Osteoblast (primary cell): ENCODE results near the gene TSPAN2. TPM values are rescaled to one million over a fixed set of nuclear protein-coding genes. Genes with fewer than 3 reads are reported as not detected.

Experiments
- DNase-seq: peaks from one replicate; pipeline ENCODE4 v3.0.0; 2011; ENCODE audit warnings: low spot score, mixed read lengths; ENCODE audit not compliant: insufficient read length; ENCODE audit errors: missing footprints
- H2AFZ ChIP-seq: 2 replicates; pipeline ENCODE4 v1.6.0; 2011; ENCODE audit warnings: mild to moderate bottlenecking, low read length
- H3K27ac ChIP-seq: 2 replicates; pipeline ENCODE4 v1.5.1; 2011; ENCODE audit warnings: mild to moderate bottlenecking, low read depth, low read length, moderate library complexity
- H3K27me3 ChIP-seq: 2 replicates; pipeline ENCODE4 v1.6.0; 2012; ENCODE audit warnings: mild to moderate bottlenecking, control low read depth, inconsistent platforms, low read length, moderate library complexity; ENCODE audit not compliant: insufficient read depth
- H3K36me3 ChIP-seq: 2 replicates; pipeline ENCODE4 v1.5.1; 2011; ENCODE audit warnings: mild to moderate bottlenecking, low read length, control low read depth, moderate library complexity; ENCODE audit not compliant: insufficient read depth
- H3K4me1 ChIP-seq: 2 replicates; pipeline ENCODE4 v1.5.1; 2011; ENCODE audit warnings: mild to moderate bottlenecking, low read length, control low read depth, moderate library complexity; ENCODE audit not compliant: insufficient read depth
- H3K4me2 ChIP-seq: 2 replicates; pipeline ENCODE4 v1.6.0; 2011; ENCODE audit warnings: mild to moderate bottlenecking, low read length; ENCODE audit not compliant: insufficient read depth
- H3K4me3 ChIP-seq: fragments of 200-600 bp; sonication (generic); 3 replicates; pipeline ENCODE4 v1.5.1; 2012; ENCODE audit warnings: mild to moderate bottlenecking, low read length, inconsistent platforms; ENCODE audit not compliant: insufficient read depth
- H3K79me2 ChIP-seq: 2 replicates; pipeline ENCODE4 v1.6.0; 2012; ENCODE audit warnings: mild to moderate bottlenecking, low read length, control low read depth, inconsistent platforms; ENCODE audit not compliant: insufficient read depth
- H3K9me3 ChIP-seq: 2 replicates; pipeline ENCODE4 v1.5.1; 2011; ENCODE audit warnings: low read depth, low read length, control low read depth
- H4K20me1 ChIP-seq: 2 replicates; pipeline ENCODE4 v1.6.0; 2012; ENCODE audit warnings: mild to moderate bottlenecking, low read length, control low read depth; ENCODE audit not compliant: insufficient read depth
- total RNA-seq: library from RNA; depleted of rRNA; stranded (reverse); fragments of >200 nt; gene quantifications from 2 replicates; pipeline ENCODE4 v1.2.3, GENCODE V29; 2012
- TF ChIP-seq, protein P1 (sequence below): IDR thresholded peaks from 2 replicates; pipeline ENCODE4 v1.5.1; 2011; ENCODE audit warnings: mild to moderate bottlenecking, low read depth, low read length, moderate library complexity; ENCODE audit errors: extremely low read depth

The TSPAN2 gene
- total RNA-seq, 1 donor: 1.4 TPM

DNA sequence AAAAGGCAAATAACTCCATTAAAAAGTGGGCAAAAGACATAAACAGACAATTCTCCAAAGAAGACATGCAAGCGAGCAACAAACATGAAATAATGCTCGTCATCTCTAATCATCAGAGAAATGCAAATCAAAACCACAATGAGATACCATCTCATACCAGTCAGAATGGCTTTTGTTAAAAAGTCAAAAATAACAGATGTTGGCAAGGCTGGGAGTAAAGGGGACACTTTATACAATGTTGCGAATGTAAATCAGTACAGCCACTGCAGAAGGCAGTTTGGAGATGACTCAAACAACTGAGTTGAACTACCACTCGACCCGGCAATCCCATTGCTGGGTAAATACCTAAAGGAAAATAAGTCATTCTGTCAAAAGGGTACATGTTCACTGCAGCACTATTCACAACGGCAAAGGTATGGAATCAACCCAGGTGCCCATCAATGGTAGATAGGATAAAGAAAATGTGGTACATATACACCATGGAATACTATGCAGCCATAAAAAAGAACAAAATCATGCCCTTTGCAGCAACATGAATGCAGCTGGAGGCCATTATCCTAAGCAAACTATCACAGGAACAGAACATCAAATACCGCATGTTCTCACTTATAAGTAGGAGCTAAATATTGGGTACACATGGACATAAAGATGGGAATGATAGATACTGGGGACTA lies 25.9 kb downstream of the TSPAN2 start:
- peaks cover 24% of the 10 kb centered on the region for H3K4me1 ChIP-seq
- no peak overlapping the region for H3K27ac ChIP-seq
- H3K9me3 ChIP-seq: no peaks in the 10 kb centered on the region
- H3K4me3 ChIP-seq: no peak overlapping the region
- no peak for DNase-seq
- no peaks in the 10 kb centered on the region for H3K27me3 ChIP-seq
- H3K79me2 ChIP-seq: no peaks in the 10 kb centered on the region
- no peaks in the 10 kb centered on the region for H3K36me3 ChIP-seq
- no peaks in the 10 kb centered on the region for H4K20me1 ChIP-seq
- TF ChIP-seq, protein P1, sequence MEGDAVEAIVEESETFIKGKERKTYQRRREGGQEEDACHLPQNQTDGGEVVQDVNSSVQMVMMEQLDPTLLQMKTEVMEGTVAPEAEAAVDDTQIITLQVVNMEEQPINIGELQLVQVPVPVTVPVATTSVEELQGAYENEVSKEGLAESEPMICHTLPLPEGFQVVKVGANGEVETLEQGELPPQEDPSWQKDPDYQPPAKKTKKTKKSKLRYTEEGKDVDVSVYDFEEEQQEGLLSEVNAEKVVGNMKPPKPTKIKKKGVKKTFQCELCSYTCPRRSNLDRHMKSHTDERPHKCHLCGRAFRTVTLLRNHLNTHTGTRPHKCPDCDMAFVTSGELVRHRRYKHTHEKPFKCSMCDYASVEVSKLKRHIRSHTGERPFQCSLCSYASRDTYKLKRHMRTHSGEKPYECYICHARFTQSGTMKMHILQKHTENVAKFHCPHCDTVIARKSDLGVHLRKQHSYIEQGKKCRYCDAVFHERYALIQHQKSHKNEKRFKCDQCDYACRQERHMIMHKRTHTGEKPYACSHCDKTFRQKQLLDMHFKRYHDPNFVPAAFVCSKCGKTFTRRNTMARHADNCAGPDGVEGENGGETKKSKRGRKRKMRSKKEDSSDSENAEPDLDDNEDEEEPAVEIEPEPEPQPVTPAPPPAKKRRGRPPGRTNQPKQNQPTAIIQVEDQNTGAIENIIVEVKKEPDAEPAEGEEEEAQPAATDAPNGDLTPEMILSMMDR: no peak
- no peak overlapping the region for H2AFZ ChIP-seq
- H3K4me2 ChIP-seq: no peak overlapping the region

DNA sequence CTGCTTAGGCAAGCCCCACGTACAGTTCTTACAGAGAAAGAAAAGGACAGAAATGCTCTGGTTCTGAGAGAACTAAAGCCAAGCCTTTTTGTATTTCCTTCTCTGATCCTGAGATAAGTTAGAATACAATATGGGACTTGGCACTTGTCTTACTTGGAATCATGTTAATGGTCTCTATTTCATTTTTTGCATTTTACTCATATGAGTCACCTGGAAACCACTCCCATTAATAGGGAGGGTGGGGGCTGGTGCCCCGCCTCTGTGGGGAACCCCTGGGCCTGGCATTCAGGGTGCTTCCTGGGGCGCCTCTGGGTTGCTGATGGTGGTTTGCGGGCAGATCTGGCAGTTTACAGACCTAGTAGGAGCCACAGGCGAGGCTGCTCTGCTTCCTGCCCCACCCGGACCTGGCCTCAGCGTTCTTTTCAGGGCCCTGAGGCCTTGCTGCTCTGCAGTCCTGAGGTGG lies 26.7 kb downstream of the TSPAN2 start:
- Histone ChIP-seq H3K27ac (peak overlapping the region; percentile 44), H3K9me3 (no peaks in the 10 kb centered on the region), H3K36me3 (no peaks in the 10 kb centered on the region), H3K4me1 (peaks cover 19% of the 10 kb centered on the region), H3K27me3 (no peaks in the 10 kb centered on the region), H4K20me1 (no peaks in the 10 kb centered on the region), H3K4me2 (no peak overlapping the region), H3K4me3 (no peak overlapping the region), H3K79me2 (no peaks in the 10 kb centered on the region), H2AFZ (no peak overlapping the region)
- TF ChIP-seq, protein P1: no peak
- DNase-seq: no peak

DNA sequence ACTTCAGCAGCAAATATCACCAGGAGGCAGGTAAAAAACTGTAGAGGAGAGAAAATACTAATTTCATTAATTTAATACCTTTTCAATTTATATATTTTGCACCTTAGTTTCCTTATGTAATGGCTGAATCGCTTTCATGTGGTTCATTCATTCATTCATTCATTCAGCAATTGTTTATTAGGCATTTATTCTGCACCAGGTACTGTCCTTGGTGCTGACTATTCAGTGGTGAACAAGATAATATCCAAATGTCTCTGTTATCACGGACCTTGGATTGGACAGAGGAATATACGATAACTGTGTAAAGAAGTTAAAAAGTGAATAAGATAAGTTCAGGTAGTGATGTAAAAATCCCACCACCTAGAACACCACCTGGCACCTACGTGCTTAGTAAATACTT lies 28.8 kb downstream of the TSPAN2 start:
- no peak overlapping the region for H2AFZ ChIP-seq
- no peak overlapping the region for H3K27ac ChIP-seq
- peaks cover 13% of the 10 kb centered on the region for H3K4me1 ChIP-seq
- no peak for DNase-seq
- TF ChIP-seq, protein P1: no peak
- no peak overlapping the region for H3K4me2 ChIP-seq
- no peaks in the 10 kb centered on the region for H3K36me3 ChIP-seq
- no peaks in the 10 kb centered on the region for H3K79me2 ChIP-seq
- H3K9me3 ChIP-seq: no peaks in the 10 kb centered on the region
- H3K4me3 ChIP-seq: no peak overlapping the region
- H3K27me3 ChIP-seq: no peaks in the 10 kb centered on the region
- H4K20me1 ChIP-seq: no peaks in the 10 kb centered on the region

DNA sequence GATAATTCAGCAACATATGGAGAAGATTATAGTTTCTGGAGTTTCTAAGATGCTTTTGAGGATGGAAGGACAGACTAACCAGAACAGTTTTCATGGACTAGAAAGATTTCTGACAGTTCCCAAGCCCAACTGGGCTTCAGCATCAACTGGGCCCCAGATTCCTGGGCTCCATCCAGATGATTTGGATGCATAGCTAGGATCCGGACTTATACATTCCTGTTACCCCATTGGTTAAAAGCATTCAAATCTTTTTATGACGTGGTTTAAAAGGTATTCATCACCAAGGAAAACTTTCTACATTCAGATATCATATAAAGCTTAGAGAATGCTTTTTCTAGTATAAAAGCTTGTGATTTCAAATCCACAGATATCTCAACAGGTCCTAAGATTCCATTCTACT lies 30.0 kb downstream of the TSPAN2 start:
- H3K4me2 ChIP-seq: no peak overlapping the region
- H3K9me3 ChIP-seq: no peaks in the 10 kb centered on the region
- no peak overlapping the region for H2AFZ ChIP-seq
- no peaks in the 10 kb centered on the region for H3K36me3 ChIP-seq
- H4K20me1 ChIP-seq: no peaks in the 10 kb centered on the region
- peaks cover 13% of the 10 kb centered on the region for H3K4me1 ChIP-seq
- TF ChIP-seq, protein P1: no peak
- H3K27me3 ChIP-seq: no peaks in the 10 kb centered on the region
- no peak for DNase-seq
- H3K4me3 ChIP-seq: no peak overlapping the region
- H3K79me2 ChIP-seq: no peaks in the 10 kb centered on the region
- no peak overlapping the region for H3K27ac ChIP-seq
